ENCODE data around the gene CARHSP1. TPM values are rescaled to one million over a fixed set of nuclear protein-coding genes. Genes with fewer than 3 reads are reported as not detected.
A peak's percentile ranks its signal among the peaks of the same experiment; 100 is the strongest.

CARHSP1 gene
- total RNA-seq, 1 donor from 2014 or later: 151 TPM

DNA sequence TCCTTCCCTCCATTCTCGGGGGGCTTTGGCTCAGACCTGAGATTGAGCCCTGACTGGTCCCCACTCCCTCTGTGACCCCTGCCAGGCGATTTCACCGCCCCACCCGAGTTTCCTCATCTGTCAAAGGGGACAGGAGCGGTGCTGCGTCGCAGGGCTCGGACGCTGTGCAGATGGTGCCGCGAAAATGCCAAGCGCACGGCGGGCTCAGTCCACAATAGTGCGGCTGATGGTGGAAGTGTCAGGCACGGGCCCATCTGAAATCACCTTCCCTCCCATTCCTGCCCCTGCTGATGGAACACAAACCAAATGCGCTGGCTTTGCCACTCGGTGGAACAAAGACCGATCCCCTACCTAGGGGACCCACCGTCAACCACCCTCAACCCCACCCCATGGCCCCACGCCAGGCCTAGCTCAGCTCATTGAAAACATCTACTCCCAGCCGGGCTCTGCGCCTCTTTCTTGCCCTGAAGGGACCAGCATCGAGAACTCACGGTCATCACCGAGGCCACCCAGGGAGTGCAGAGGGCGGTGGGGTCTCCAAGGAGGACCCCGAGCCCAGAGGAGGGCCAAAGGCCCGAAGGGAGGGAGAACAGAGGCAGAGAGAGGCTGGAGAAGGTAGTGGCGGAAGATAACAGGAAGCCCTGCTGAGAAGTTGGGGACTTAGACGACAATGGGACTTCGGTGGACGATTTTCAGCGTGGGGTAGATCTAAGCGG is 1.4 kb downstream of the CARHSP1 start:
- Histone ChIP-seq H3K27ac (peak overlapping the region; percentile 63 to 91), H3K27me3 (no peaks in the 10 kb centered on the region), H3K36me3 (no peaks in the 10 kb centered on the region), H3K4me1 (peaks cover 11 to 50% of the 10 kb centered on the region in 2 donors), H3K4me3 (peak overlapping the region; percentile 80 to 92), H3K9me3 (no peaks in the 10 kb centered on the region)
- TF ChIP-seq, protein P1, sequence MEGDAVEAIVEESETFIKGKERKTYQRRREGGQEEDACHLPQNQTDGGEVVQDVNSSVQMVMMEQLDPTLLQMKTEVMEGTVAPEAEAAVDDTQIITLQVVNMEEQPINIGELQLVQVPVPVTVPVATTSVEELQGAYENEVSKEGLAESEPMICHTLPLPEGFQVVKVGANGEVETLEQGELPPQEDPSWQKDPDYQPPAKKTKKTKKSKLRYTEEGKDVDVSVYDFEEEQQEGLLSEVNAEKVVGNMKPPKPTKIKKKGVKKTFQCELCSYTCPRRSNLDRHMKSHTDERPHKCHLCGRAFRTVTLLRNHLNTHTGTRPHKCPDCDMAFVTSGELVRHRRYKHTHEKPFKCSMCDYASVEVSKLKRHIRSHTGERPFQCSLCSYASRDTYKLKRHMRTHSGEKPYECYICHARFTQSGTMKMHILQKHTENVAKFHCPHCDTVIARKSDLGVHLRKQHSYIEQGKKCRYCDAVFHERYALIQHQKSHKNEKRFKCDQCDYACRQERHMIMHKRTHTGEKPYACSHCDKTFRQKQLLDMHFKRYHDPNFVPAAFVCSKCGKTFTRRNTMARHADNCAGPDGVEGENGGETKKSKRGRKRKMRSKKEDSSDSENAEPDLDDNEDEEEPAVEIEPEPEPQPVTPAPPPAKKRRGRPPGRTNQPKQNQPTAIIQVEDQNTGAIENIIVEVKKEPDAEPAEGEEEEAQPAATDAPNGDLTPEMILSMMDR (IDR thresholded peaks at IDR 0.05): no peak
- DNase-seq (ENCODE audit: low spot score in 2 of 2): no peak
- intact Hi-C loops (cut with DNase I): loop anchor here (5.0 kb wide), 1 partner anchor 245 kb away; the partner anchor contains the start of gene METTL22

DNA sequence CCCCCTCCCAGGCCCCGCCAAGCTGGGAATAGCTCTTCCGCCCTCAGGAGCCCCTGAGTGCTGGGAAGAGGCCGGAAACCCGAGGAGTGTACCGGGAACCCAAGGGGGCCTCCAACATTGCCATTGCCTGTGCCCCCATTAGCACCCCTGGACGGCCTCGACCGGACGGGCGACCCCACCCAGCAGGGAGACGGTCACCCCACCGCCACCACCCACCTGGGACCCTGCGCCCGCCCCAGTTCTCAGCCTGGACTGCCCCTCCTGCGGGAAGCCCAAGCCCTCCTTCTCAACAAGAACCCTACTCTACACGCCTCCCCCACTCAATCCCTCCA is 2.0 kb downstream of the CARHSP1 start:
- no peaks in the 10 kb centered on the region for H3K36me3 ChIP-seq
- DNase-seq (ENCODE audit: low spot score in 2 of 2): no peak
- H3K9me3 ChIP-seq: no peaks in the 10 kb centered on the region
- H3K4me3 ChIP-seq: peak overlapping the region; percentile 80 to 92
- TF ChIP-seq, protein P1 (IDR thresholded peaks at IDR 0.05): no peak
- H3K4me1 ChIP-seq: peaks cover 11 to 53% of the 10 kb centered on the region in 2 donors
- no peaks in the 10 kb centered on the region for H3K27me3 ChIP-seq
- intact Hi-C loops (cut with DNase I): loop anchor here (5.0 kb wide), 1 partner anchor 245 kb away; the partner anchor contains the start of gene METTL22
- H3K27ac ChIP-seq: peak overlapping the region; percentile 63 to 91

DNA sequence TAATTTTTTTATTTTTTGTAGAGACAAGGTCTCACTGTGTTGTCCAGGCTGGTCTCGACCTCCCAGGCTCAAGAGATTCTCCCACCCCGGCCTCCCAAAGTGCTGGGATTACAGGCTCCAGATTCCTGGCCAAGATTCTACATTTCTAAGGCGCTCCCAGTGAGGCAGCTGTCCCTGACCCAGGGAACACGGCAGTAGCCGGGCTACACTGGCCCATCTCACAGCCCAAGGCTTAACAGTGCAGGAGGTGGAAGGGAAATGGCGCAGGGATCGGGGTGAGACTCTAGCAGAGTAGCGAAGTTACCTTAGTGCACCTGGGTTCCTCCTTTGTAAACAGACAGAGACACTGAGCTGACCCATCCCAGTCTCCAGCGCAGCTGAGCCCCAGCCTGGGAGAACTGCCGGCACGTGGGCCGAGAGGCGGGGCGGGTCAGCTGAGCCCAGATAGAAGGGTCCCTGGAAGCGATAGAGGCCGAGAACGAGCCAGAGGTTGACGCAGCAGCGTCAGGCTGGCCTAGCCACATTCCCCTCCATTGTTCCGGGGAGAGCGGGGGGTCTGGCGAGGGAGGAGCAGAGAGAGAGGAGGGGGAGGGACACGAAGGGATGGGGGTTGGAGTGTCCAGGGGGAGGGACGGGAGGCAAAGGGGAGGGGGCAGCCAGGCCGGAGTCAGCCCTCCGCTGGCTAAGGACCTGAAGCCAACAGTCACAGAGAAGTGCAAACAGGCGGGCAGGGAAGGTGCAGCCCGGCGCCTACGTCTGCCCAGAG is 2.5 kb downstream of the CARHSP1 start:
- no peaks in the 10 kb centered on the region for H3K9me3 ChIP-seq
- peak overlapping the region; percentile 80 to 92 for H3K4me3 ChIP-seq
- peaks cover 11 to 53% of the 10 kb centered on the region in 2 donors for H3K4me1 ChIP-seq
- intact Hi-C loops (cut with DNase I): loop anchor here (5.0 kb wide), 1 partner anchor 244 kb away; the partner anchor contains the start of gene METTL22
- no peaks in the 10 kb centered on the region for H3K27me3 ChIP-seq
- no peaks in the 10 kb centered on the region for H3K36me3 ChIP-seq
- TF ChIP-seq, protein P1 (IDR thresholded peaks at IDR 0.05): no peak
- no peak for DNase-seq (ENCODE audit: low spot score in 2 of 2)
- H3K27ac ChIP-seq: peak overlapping the region; percentile 63 to 91

DNA sequence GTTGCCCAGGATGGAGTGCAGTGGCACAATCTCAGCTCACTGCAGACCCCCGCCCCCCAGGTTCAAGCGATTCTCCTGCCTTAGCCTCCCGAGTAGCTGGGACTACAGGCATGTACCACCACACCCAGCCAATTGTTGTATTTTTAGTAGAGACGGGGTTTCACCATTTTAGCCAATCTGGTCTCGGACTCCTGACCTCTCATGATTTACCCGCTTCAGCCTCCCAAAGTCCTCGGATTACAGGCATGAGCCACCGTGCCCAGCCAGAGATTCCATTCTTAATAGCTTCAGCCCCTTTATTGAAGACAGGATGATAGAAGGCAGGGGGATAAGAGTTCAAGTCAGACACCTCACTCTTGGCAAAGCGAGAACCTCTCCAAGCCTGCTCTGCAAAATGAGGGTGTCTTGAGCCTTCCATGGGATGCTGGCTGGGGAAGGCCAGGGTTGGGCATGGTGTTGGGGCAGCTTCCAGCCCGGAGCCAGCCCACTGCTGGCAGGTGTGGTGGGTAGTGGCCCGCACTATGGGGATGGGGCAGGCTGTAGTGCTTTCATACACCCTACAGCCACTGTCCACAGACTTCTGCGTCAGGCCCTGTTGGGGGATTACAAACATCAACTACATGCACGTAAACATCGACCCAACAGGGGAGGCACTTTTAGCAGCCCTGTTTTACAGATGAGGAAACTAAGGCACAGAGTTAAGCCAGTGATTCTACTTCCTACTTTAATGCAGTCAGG is 3.5 kb downstream of the CARHSP1 start:
- H3K9me3 ChIP-seq: no peaks in the 10 kb centered on the region
- peaks cover 11 to 50% of the 10 kb centered on the region in 2 donors for H3K4me1 ChIP-seq
- no peaks in the 10 kb centered on the region for H3K27me3 ChIP-seq
- TF ChIP-seq, protein P1 (IDR thresholded peaks at IDR 0.05): no peak
- H3K4me3 ChIP-seq: peak overlapping the region in 1 of 2 donors; percentile 92
- intact Hi-C loops (cut with DNase I): loop anchor here (5.0 kb wide), 1 partner anchor 243 kb away; the partner anchor contains the start of gene METTL22
- no peak for DNase-seq (ENCODE audit: low spot score in 2 of 2)
- H3K36me3 ChIP-seq: no peaks in the 10 kb centered on the region
- H3K27ac ChIP-seq: peak overlapping the region in 1 of 2 donors; percentile 38

DNA sequence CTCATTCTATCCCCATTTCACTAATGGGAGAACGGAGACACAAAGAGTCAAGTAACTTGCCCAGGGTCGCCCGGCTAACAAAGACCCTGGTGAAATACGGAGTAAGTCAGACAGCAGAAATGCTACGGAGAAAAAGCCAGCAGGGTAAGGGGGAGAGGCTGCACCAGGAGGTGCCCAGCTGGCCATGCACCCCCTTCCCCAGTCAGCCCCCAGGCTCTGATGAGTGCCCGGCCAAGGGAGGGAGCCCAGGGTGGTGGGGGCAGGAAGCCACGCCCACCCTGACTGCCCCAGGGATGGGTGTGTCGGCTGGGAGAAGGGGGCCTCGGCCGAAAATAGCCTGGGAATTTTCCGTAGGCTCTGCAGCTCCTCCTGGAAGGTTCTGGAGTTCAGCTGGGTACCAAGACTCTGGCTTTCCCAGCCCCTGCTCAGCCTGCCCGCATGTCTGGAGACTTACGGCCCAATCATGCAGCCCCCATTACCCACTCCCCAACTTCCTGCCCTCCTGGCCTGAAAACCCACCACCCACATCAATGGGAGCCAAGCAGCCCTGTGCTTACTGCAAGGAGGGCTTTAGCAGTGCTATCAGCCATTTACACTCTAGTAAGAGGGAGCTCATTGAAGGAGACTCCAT is 4.2 kb downstream of the CARHSP1 start:
- intact Hi-C loops (cut with DNase I): loop anchor here (5.0 kb wide), 1 partner anchor 242 kb away; the partner anchor contains the start of gene METTL22
- TF ChIP-seq, protein P1 (IDR thresholded peaks at IDR 0.05): no peak
- peaks cover 11 to 45% of the 10 kb centered on the region in 2 donors for H3K4me1 ChIP-seq
- no peak for DNase-seq (ENCODE audit: low spot score in 2 of 2)
- H3K27me3 ChIP-seq: no peaks in the 10 kb centered on the region
- H3K9me3 ChIP-seq: no peaks in the 10 kb centered on the region
- no peaks in the 10 kb centered on the region for H3K36me3 ChIP-seq
- peak overlapping the region; percentile 19 to 27 for H3K27ac ChIP-seq
- H3K4me3 ChIP-seq: peak overlapping the region; percentile 9 to 25

Measured in ascending aorta (tissue), 2 donors.